H9 (cell line): ENCODE data around the gene ZNF644. TPM values are rescaled to one million over a fixed set of nuclear protein-coding genes. Genes with fewer than 3 reads are reported as not detected.

Experiments used
- DNase-seq: peaks from one replicate; pipeline ENCODE4 v3.0.0-alpha.2; 2017
- H2AFZ ChIP-seq: one replicate; pipeline ENCODE4 v1.6.1; 2013; ENCODE audit warnings: mild to moderate bottlenecking, low read length, control low read depth, moderate library complexity
- H2AK5ac ChIP-seq: 2 replicates; pipeline ENCODE4 v1.6.1; 2013; ENCODE audit warnings: low read length, control low read depth, mixed read lengths; ENCODE audit not compliant: insufficient read length
- H2BK120ac ChIP-seq: one replicate; pipeline ENCODE4 v1.6.1; 2013; ENCODE audit warnings: low read depth, mild to moderate bottlenecking, low read length, control low read depth, inconsistent platforms; ENCODE audit not compliant: poor library complexity, severe bottlenecking
- H2BK12ac ChIP-seq: 2 replicates; pipeline ENCODE4 v1.6.1; 2013; ENCODE audit warnings: low read length, control low read depth, mixed read lengths, low read depth; ENCODE audit not compliant: insufficient read length
- H2BK15ac ChIP-seq: 2 replicates; pipeline ENCODE4 v1.6.1; 2013; ENCODE audit warnings: low read depth, low read length, control low read depth
- H2BK20ac ChIP-seq: one replicate; pipeline ENCODE4 v1.6.1; 2013; ENCODE audit warnings: low read depth, mild to moderate bottlenecking, low read length, control low read depth, inconsistent platforms; ENCODE audit not compliant: poor library complexity, severe bottlenecking
- H2BK5ac ChIP-seq: 2 replicates; pipeline ENCODE4 v1.6.1; 2013; ENCODE audit warnings: low read length, control low read depth, mixed read lengths; ENCODE audit not compliant: insufficient read length
- H3K14ac ChIP-seq: 2 replicates; pipeline ENCODE4 v1.6.1; 2013; ENCODE audit warnings: low read length, control low read depth; ENCODE audit not compliant: insufficient read depth
- H3K18ac ChIP-seq: 2 replicates; pipeline ENCODE4 v1.6.1; 2013; ENCODE audit warnings: low read depth, mild to moderate bottlenecking, mixed read lengths, low read length, control low read depth; ENCODE audit not compliant: insufficient read length
- H3K23ac ChIP-seq: 2 replicates; pipeline ENCODE4 v1.6.1; 2013; ENCODE audit warnings: low read length, control low read depth, mixed read lengths, low read depth; ENCODE audit not compliant: insufficient read length
- H3K23me2 ChIP-seq: 2 replicates; pipeline ENCODE4 v1.6.1; 2013; ENCODE audit warnings: low read depth, mild to moderate bottlenecking, mixed read lengths, low read length, control low read depth; ENCODE audit not compliant: insufficient read length, poor library complexity, severe bottlenecking
- H3K27ac ChIP-seq: 2 replicates; pipeline ENCODE4 v1.5.1; 2013; ENCODE audit warnings: low read length, control low read depth, mixed read lengths, low read depth; ENCODE audit not compliant: insufficient read length
- H3K27me3 ChIP-seq: 2 replicates; pipeline ENCODE4 v1.6.1; 2013; ENCODE audit warnings: low read length, control low read depth, inconsistent platforms; ENCODE audit not compliant: insufficient read depth
- H3K4ac ChIP-seq: 2 replicates; pipeline ENCODE4 v1.6.1; 2013; ENCODE audit warnings: low read depth, mild to moderate bottlenecking, control low read depth, inconsistent platforms, low read length, moderate library complexity
- H3K4me1 ChIP-seq: 2 replicates; pipeline ENCODE4 v1.6.1; 2013; ENCODE audit warnings: low read length, control low read depth, inconsistent platforms; ENCODE audit not compliant: insufficient read depth
- H3K4me2 ChIP-seq: 2 replicates; pipeline ENCODE4 v1.6.1; 2013; ENCODE audit warnings: low read length, control low read depth, mixed read lengths; ENCODE audit not compliant: insufficient read length, insufficient read depth
- H3K56ac ChIP-seq: 2 replicates; pipeline ENCODE4 v1.6.1; 2013; ENCODE audit warnings: low read depth, mild to moderate bottlenecking, mixed read lengths, low read length, control low read depth; ENCODE audit not compliant: insufficient read length
- H3K79me1 ChIP-seq: 2 replicates; pipeline ENCODE4 v1.6.1; 2013; ENCODE audit warnings: low read depth, mild to moderate bottlenecking, moderate library complexity, low read length, control low read depth, inconsistent platforms; ENCODE audit not compliant: insufficient read depth, poor library complexity, severe bottlenecking
- H3K79me2 ChIP-seq: 2 replicates; pipeline ENCODE4 v1.6.1; 2013; ENCODE audit warnings: low read length, control low read depth, inconsistent platforms; ENCODE audit not compliant: insufficient read depth
- H3K9ac ChIP-seq: 2 replicates; pipeline ENCODE4 v1.6.1; 2013; ENCODE audit warnings: low read length, control low read depth, mixed read lengths; ENCODE audit not compliant: insufficient read length; ENCODE audit errors: extremely low read depth
- H3K9me3 ChIP-seq: one replicate; pipeline ENCODE4 v1.6.1; 2013; ENCODE audit warnings: low read depth, low read length, inconsistent platforms; ENCODE audit not compliant: control insufficient read depth
- H3T11ph ChIP-seq: one replicate; pipeline ENCODE4 v1.6.1; 2013; ENCODE audit warnings: mild to moderate bottlenecking, low read length, control low read depth, inconsistent platforms
- H4K20me1 ChIP-seq: one replicate; pipeline ENCODE4 v1.6.1; 2013; ENCODE audit not compliant: control insufficient read depth, insufficient read length, insufficient read depth
- H4K5ac ChIP-seq: 2 replicates; pipeline ENCODE4 v1.6.1; 2013; ENCODE audit warnings: low read depth, mild to moderate bottlenecking, mixed read lengths, low read length, control low read depth; ENCODE audit not compliant: insufficient read length
- H4K8ac ChIP-seq: replicated peaks from 2 replicates; pipeline ENCODE4 v1.6.1; 2013; ENCODE audit warnings: low read length, control low read depth, mixed read lengths, low read depth; ENCODE audit not compliant: insufficient read length
- H4K91ac ChIP-seq: 2 replicates; pipeline ENCODE4 v1.6.1; 2013; ENCODE audit warnings: low read depth, mild to moderate bottlenecking, moderate library complexity, mixed read lengths, low read length, control low read depth; ENCODE audit not compliant: insufficient read length
- H3K27ac Mint-ChIP-seq, 3 experiments: 2 replicates in 2 of 3; 3 replicates in 1 of 3; pipeline ENCODE4 v1.8.0; 2020 to 2021; ENCODE audit warnings: mixed read lengths in 3 of 3, mild to moderate bottlenecking in 1 of 3, moderate library complexity in 1 of 3
- H3K27me3 Mint-ChIP-seq: 2 replicates; pipeline ENCODE4 v1.8.0; 2021; ENCODE audit warnings: low read depth, mild to moderate bottlenecking, moderate library complexity, mixed read lengths
- H3K36me3 Mint-ChIP-seq, 3 experiments: 2 replicates in 2 of 3; 3 replicates in 1 of 3; pipeline ENCODE4 v1.8.0; 2020 to 2021; ENCODE audit warnings: low read depth in 3 of 3, mixed read lengths in 3 of 3; ENCODE audit not compliant: insufficient read depth in 1 of 3
- H3K4me1 Mint-ChIP-seq, 2 experiments: 2 replicates each; pipeline ENCODE4 v1.8.0; 2020; ENCODE audit warnings: mixed read lengths in 2 of 2
- H3K4me3 Mint-ChIP-seq, 2 experiments: 2 replicates in 1 of 2; 3 replicates in 1 of 2; pipeline ENCODE4 v1.8.0; 2020 to 2021; ENCODE audit warnings: mild to moderate bottlenecking in 2 of 2, mixed read lengths in 2 of 2, moderate library complexity in 1 of 2
- H3K9me3 Mint-ChIP-seq, 2 experiments: 2 replicates in 1 of 2; 3 replicates in 1 of 2; pipeline ENCODE4 v1.8.0; 2020; ENCODE audit warnings: mild to moderate bottlenecking in 2 of 2, mixed read lengths in 2 of 2, moderate library complexity in 1 of 2
- CTCF ChIP-seq: fragments of 200-600 bp; sonication (generic); conservative IDR thresholded peaks from 3 replicates; pipeline ENCODE4 v1.8.0; 2021; ENCODE audit warnings: antibody characterized with exemption, mild to moderate bottlenecking
- WGBS: extraction: QIAGEN DNeasy Blood & Tissue Kit; methylation state at CpG from one replicate; pipeline ENCODE4 v1.1.7; 2013; ENCODE audit warnings: missing lambda C conversion rate, low lambda C conversion rate, mixed read lengths; ENCODE audit not compliant: insufficient read length; ENCODE audit errors: extremely low coverage; 5-methylcytosine and 5-hydroxymethylcytosine counted together
- total RNA-seq: library from RNA; stranded (reverse); gene quantifications from 2 replicates; pipeline ENCODE4 v1.2.1, GENCODE V29; 2021

Gene ZNF644
- total RNA-seq, 1 experiment from 2014 or later = 78.9 TPM

GRCh38 chr1:90963236-90963635 lies 58.6 kb downstream of the ZNF644 start:
- H3K56ac ChIP-seq = no peak overlapping the region
- H3K79me1 ChIP-seq = no peaks in the 10 kb centered on the region
- no peak overlapping the region for H4K5ac ChIP-seq
- no peak overlapping the region for H2BK20ac ChIP-seq
- H2BK12ac ChIP-seq = no peak overlapping the region
- H3K9me3 ChIP-seq = no peaks in the 10 kb centered on the region
- H2BK15ac ChIP-seq = no peak overlapping the region
- H3K18ac ChIP-seq = no peak overlapping the region
- no peak overlapping the region for H3K23ac ChIP-seq
- H3K4me1 ChIP-seq = peaks cover 2% of the 10 kb centered on the region; the same call in 1 of the 2 replicates
- H2BK120ac ChIP-seq = no peak overlapping the region
- no peak overlapping the region for H3T11ph ChIP-seq
- H4K20me1 ChIP-seq = no peaks in the 10 kb centered on the region
- no peak for TF ChIP-seq CTCF
- no peak overlapping the region for H2BK5ac ChIP-seq
- H3K14ac ChIP-seq = no peak overlapping the region
- H3K27ac ChIP-seq = no peak overlapping the region
- H4K8ac ChIP-seq = no peak overlapping the region
- Mint-ChIP-seq H3K4me1 (peaks cover 12 to 21% of the 10 kb centered on the region in 2 experiments), H3K36me3 (peaks cover 0 to 4% (median 0%) of the 10 kb centered on the region in 3 experiments; a peak in 1 of 7 replicates), H3K4me3 (no peak overlapping the region), H3K9me3 (no peaks in the 10 kb centered on the region), H3K27me3 (no peaks in the 10 kb centered on the region), H3K27ac (no peak overlapping the region)
- no peak overlapping the region for H3K4me2 ChIP-seq
- H2AK5ac ChIP-seq = no peak overlapping the region
- no CpG with 5 or more reads among the region's 2 CpGs for WGBS
- no peaks in the 10 kb centered on the region for H3K23me2 ChIP-seq
- H3K4ac ChIP-seq = no peak overlapping the region
- H2AFZ ChIP-seq = no peak overlapping the region
- no peak for DNase-seq
- no peak overlapping the region for H4K91ac ChIP-seq
- no peaks in the 10 kb centered on the region for H3K27me3 ChIP-seq
- H3K79me2 ChIP-seq = peaks cover 24% of the 10 kb centered on the region; the same call in 1 of the 2 replicates
- no peak overlapping the region for H3K9ac ChIP-seq
